ENCODE measurements around the gene COL11A1.
"Not testable (repeated sequence)": the region's sequence is repeated elsewhere in the genome, so short reads cannot be mapped to it uniquely, and the experiment has no call there.

Gene COL11A1

DNA sequence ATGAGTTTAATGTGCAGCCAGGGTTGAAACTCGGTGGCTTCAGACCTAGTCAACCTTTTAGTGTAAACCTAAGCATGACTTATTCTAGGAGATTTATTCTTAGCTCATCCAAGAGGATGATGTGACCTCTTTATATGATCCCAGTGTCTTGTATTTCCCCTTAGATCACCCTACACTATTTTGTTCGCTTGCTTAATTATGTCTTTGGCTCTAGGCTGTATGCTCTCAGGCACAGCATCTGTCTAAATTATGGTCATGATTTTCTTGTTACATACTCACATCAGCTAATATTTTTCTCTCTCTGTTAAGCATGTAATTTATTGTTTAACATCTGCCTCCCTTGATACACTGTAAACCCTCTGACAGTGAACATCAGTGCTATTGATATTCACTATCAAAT lies 19.1 kb downstream of the COL11A1 start:
- in situ Hi-C loops (cut with MboI; ENCODE audit: low pct_unique_long_range_greater_than_20kb, low sequenced_read_pairs): no loop called here
- no peak for DNase-seq

DNA sequence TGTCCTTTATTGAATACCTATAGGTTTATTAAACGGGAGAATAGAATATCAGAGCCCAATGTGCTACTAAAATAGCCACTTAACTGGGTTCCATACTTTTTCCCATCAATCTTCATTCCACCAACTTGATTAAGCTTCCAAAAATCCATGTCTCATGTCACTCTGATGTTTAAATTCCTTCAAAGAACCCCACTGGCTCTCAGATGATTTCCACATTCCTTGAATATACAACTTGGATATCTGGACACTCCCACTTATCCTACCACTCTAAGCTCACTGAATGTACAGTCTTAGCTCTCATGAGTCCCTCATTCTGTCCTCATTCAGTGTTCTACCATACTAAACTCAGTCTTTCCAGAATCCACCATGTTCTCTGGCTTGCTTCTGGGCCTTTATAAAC lies 21.1 kb downstream of the COL11A1 start:
- no peak for DNase-seq
- in situ Hi-C loops (cut with MboI; ENCODE audit: low pct_unique_long_range_greater_than_20kb, low sequenced_read_pairs): no loop called here

DNA sequence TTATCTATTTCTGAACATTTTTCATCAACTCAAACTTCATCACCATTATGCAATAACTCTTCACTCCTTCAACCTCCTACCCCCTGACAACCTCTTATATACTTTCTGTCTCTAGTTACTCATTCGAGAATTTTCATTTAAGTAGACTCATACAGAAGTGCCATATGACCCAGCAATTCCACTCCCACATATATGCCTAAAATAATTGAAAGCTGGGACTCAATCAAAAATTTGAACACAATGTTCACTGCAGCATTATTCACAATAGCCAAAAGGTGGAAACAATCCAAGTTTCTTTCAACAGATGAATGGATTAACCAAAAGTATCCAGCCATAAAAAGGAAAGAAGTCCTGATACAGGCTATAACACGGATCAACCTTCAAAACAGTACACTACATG lies 24.1 kb downstream of the COL11A1 start:
- no peak for DNase-seq
- in situ Hi-C loops (cut with MboI; ENCODE audit: low pct_unique_long_range_greater_than_20kb, low sequenced_read_pairs): no loop called here

DNA sequence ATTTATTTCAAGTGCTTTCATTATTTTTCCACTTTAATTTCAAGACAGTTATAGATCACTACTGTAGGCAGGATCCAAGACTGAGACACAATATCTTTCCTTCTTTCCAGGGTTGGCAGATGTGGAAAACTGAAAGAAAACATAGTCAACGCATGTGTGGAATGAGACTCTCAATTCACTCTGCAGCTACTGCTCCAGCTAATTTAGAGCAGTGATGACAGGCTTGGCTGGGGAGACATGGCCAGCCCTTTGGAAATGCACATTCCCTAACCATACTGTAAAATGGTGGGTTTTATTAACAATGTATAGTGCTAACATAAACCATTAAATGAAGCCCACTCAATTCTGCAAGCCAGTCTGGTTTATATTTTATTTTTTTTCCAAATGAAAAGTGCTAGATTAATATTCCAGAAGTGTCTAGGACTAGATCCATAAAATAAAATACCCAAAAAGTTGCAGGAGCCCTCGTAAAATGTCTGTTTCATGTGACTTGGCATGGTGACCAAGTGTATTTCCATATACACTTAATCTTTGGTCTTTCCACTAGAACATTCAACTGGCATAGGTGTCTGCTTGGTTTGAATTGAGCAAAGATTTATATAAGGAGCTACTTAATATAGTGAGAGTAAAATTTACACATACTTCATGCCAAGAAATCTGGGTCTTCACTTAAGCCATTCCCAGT lies 32.9 kb downstream of the COL11A1 start:
- DNase-seq: no peak
- in situ Hi-C loops (cut with MboI; ENCODE audit: low pct_unique_long_range_greater_than_20kb, low sequenced_read_pairs): no loop called here

DNA sequence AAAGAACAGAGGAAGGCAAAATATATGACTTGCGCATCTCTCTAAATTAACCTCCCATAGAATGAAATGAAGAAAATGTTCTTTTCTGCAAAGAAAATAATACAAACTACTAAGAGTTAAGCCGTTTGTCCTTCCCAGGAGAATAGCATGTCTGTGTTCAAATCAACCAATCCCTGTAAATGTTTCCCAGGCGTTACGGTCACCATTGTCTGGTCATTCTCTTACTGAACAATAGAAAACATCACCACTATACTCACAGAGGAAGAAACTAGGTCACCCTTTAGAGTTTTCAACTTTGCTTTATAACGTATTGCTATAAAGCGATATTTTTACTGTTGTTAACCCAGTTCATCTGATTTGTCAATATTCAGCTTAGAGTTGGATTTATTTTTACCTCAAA lies 34.1 kb downstream of the COL11A1 start:
- in situ Hi-C loops (cut with MboI; ENCODE audit: low pct_unique_long_range_greater_than_20kb, low sequenced_read_pairs): no loop called here

DNA sequence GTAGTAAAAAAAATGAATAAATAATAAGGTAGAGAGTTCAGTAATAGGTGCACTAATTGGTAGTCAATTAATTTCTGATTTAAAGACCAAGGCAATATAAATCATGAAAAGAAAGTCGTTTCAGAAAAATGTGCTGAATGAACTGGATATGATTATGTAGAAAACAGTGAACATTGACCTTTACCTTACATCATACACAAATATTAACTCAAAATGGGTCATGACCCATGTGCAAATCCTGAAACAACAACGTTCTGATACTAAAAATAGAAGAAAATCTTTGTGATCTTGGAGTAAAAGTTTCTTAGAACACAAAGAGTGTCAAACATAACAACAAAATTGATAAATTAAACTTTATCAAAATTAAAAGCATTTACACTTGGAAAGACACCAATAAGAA lies 39.1 kb downstream of the COL11A1 start:
- in situ Hi-C loops (cut with MboI; ENCODE audit: low pct_unique_long_range_greater_than_20kb, low sequenced_read_pairs): no loop called here
- no peak for DNase-seq

More for the DNA sequence above, 34.1 kb downstream of the COL11A1 start:
- DNase-seq: no peak

DNA sequence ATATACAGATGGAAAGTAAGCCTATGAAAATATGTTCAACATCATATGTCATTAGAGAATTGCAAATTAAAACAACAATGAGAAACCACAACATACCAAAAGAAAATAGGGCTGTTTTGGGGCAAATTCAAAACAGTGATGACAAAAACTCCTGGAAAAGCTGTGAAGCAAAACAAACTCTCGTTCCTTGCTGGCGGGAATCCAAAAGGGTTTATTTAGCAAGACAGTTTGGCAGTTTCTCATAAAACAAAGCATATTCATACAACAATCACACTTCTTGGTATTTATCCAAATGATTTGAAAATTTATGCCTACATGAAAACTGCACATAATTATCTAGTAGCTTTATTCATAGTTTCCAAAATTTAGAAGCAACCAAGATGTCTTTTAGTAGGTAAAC lies 44.4 kb downstream of the COL11A1 start:
- DNase-seq: no peak
- in situ Hi-C loops (cut with MboI; ENCODE audit: low pct_unique_long_range_greater_than_20kb, low sequenced_read_pairs): no loop called here

DNA sequence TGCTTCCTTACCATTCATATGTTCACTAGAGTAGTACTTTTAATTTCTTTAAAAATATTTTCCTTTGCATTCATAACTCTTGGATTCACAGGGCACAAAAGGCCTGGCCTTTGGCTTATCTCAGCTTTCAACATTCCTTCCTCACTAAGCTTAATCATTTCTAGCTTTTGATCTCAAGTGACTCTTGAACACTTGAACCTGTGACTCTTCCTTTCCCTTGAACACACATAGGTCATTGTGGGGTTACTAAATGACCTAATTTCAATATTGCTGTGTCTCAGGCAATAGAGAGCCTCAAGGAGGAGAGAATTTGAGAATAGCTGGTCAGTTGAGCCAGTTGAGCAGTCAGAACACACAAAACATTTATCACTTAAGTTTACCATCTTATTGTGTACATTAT lies 49.9 kb downstream of the COL11A1 start:
- no peak for DNase-seq
- in situ Hi-C loops (cut with MboI; ENCODE audit: low pct_unique_long_range_greater_than_20kb, low sequenced_read_pairs): no loop called here

DNA sequence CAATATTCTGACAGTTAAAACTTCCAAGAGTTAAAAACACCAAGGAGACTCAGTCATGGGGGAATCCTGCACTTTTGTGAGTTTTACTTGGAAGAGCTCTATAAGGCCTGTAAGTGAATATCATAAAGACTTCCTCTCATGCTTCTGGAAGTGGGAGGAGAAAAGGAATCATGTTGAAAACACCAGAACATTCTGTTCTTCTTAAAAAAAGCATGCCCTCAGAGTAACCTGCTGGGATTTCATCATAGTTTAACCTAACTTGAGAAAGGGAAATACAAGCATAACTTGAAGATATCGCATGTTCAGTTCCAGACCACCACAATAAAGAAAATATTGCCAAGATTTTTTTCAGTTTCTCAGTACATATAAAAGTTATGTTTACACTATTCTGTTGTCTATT lies 51.9 kb downstream of the COL11A1 start:
- in situ Hi-C loops (cut with MboI; ENCODE audit: low pct_unique_long_range_greater_than_20kb, low sequenced_read_pairs): no loop called here
- DNase-seq: no peak

DNA sequence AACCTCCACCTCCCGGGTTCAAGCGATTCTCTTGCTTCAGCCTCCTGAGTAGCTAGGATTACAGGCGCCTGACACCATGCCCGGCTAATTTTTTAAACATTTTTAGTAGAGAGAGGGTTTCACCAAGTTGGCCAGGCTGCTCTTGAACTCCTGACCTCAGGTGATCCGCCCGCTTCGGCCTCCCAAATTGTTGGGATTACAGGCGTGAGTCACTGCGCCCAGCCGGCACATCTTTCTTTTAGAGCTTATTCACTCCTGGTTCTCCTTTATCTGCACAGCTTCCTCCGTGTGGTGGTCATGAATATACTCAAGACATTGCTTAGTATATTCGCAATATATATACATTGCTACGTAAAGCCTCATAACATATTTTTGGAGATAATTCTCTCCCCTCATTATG lies 80.2 kb downstream of the COL11A1 start:
- in situ Hi-C loops (cut with MboI; ENCODE audit: low pct_unique_long_range_greater_than_20kb, low sequenced_read_pairs); DNase-seq: not testable (repeated sequence)

DNA sequence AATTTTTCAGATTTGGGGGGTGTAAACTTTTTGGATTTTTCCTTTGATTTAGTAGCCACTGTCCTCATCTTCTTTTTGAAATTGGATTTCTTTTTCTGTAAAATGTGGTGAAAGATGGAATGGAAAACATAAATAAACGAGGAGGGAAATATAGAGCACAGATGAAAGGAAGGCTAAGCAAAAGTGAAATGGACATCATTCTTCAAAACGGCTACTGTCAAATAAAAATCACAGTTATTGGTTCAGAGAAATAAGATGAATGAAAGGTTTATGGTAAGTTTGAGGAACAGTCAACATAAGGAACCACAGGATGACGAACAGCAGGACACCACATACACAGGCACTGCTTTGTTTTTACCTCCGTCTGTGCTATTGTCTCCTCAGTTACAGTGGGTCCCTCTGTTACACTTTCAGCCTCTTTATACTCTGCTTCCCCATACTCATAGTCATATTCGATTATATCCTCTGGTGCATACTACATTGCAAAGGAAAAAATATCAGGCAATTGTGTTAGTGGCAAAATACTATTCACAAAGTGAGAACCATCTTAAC lies 82.4 kb downstream of the COL11A1 start:
- no peak for DNase-seq
- in situ Hi-C loops (cut with MboI; ENCODE audit: low pct_unique_long_range_greater_than_20kb, low sequenced_read_pairs): no loop called here

DNA sequence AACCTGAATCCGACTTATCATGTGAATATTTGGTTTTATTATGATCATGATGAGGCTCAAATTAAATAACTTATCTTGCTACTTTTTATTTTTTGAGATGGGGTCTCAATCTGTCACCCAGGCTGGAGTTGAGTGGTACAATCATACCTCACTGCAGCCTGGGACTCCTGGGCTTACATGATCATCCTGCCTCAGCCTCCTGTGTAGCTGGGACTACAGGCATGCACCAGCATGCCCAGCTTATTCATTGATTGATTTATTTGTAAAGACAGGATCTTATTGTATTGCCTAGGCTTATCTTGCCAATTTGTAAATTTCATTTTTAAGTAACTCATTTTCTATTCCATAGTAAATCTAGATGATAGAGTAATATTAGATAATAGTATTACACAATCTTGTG lies 84.3 kb downstream of the COL11A1 start:
- in situ Hi-C loops (cut with MboI; ENCODE audit: low pct_unique_long_range_greater_than_20kb, low sequenced_read_pairs): no loop called here
- no peak for DNase-seq

DNA sequence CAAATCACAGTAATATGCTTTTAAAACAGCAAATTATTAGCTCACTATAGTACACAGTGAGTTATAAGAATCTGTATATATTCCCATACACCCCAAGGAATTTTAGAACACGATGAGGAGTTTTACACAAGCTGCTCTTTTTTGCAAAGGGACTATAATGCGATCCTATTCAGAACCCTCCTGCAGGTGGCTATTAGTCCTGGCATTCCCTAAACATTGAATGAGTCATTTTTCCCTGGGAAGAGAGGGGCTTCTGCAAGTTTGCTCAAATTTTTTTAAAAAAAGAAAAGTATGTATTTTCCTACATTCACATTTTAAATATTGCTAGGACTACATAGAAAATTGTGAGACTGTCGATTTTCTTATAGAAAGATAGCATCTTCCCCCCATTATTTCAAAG lies 106.3 kb downstream of the COL11A1 start:
- no peak for DNase-seq
- in situ Hi-C loops (cut with MboI; ENCODE audit: low pct_unique_long_range_greater_than_20kb, low sequenced_read_pairs): no loop called here

DNA sequence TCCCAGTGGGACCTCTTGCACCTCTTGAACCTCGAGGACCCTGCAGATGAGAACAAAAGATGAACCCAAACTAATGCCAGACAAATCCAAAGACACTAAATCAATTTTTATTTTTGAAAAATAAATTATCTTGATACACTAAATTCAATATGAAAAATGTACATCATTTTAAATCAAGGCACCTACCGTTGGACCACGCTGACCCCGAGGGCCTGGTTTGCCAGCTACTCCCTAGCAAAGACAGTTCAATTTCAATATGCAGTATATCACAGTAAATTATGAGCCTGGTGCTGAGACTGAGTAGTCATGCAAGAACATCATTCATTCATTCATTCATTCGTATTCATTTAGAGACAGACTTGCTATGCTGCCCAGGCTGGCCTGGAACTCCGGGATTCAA lies 129.4 kb downstream of the COL11A1 start:
- in situ Hi-C loops (cut with MboI; ENCODE audit: low pct_unique_long_range_greater_than_20kb, low sequenced_read_pairs): no loop called here
- no peak for DNase-seq

DNA sequence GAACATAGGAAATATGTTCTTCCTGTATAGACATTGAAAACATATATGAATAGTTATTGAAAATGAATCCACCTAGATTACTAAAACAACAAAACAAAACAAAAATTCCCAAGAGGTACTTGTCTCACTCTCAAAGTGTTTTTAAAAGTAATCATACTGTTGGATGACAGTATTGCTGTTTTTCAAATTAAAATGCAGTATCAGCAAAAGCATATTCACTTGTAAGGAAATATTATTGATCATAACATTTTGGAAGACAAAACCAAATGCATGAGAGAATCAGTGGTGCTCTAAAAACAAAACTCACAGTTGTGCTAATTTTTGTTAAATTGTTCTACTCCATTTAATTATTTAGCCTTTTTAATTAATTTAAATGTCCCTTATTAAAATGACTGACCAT lies 131.0 kb downstream of the COL11A1 start:
- in situ Hi-C loops (cut with MboI; ENCODE audit: low pct_unique_long_range_greater_than_20kb, low sequenced_read_pairs): no loop called here
- no peak for DNase-seq

DNA sequence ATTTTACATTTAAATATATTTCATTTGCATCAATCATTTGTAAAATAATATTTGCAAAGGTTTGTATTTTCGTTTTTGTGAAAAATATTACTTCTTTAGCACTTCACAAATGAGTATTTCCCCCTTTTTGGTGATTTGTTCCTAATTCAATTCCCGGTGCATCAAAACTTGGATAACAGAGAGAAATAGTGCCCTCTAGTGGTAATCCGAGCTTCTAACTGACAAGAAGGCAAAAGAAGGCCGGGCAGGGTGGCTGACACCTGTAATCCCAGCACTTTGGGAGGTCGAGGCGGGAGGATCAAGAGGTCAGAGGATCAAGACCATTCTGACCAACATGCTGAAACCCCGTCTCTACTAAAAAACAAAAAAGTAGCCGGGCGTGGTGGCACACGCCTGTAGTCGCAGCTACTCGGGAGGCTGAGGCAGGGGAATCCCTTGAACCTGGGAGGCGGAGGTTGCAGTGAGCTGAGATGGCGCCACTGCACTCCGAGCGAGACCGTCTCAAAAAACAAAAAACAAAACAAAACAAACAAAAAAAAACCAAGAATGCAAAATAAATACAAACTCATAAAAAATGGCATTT lies 137.7 kb downstream of the COL11A1 start:
- in situ Hi-C loops (cut with MboI; ENCODE audit: low pct_unique_long_range_greater_than_20kb, low sequenced_read_pairs): no loop called here
- DNase-seq: peak; percentile 49

DNA sequence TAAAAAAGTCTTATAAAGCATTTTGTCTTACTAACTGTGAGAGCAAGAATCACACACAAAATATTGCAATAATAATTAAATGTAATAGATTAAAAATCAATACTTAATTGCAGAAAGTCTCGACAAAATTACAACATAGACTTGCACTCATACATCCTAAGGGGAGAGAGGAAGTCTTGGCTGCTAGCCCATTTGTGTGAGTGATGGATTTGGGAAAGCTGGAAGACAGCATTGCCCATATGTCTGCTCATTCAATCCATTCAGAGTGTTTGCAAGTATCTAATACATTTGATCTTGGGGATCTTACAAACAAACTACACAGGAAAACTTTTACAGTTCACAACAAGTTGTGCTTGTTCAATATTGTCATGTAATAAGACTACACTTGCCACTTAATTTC lies 140.5 kb downstream of the COL11A1 start:
- in situ Hi-C loops (cut with MboI; ENCODE audit: low pct_unique_long_range_greater_than_20kb, low sequenced_read_pairs): no loop called here
- DNase-seq: no peak

DNA sequence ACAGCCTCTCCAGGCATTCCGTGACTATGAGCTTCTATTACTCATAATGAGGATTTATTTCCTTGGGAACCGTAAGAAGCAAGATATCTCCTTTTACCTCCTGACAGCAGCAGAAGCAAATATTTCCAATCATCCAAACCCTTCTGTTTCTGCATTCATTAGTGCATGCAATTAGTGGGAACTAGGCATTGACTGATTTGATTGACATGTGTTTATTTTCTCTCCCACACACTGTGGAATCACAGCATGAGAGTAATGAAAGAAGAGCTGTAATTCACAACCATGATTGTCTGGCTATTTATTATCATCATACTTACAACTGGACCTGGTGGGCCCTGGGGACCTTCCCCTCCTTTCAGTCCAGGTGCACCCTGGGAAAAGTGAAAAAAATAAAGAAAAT lies 146.8 kb downstream of the COL11A1 start:
- no peak for DNase-seq
- in situ Hi-C loops (cut with MboI; ENCODE audit: low pct_unique_long_range_greater_than_20kb, low sequenced_read_pairs): no loop called here

DNA sequence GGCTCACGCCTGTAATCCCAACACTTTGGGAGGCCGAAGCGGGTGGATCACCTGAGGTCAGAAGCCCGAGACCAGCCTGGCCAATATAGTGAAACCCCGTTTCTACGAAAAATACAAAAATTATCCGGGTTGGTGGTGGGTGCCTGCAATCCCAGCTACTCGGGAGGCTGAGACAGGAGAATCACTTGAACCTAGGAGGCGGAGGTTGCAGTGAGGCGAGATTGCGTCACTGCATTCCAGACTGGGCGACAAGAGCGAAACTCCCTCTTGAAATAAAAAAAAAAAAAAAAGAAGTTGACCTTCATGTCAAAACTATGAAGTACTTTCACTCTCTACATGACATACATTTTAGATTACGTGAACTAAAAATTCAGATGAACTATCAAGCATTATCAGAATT lies 153.7 kb downstream of the COL11A1 start:
- no peak for DNase-seq
- in situ Hi-C loops (cut with MboI; ENCODE audit: low pct_unique_long_range_greater_than_20kb, low sequenced_read_pairs): no loop called here

DNA sequence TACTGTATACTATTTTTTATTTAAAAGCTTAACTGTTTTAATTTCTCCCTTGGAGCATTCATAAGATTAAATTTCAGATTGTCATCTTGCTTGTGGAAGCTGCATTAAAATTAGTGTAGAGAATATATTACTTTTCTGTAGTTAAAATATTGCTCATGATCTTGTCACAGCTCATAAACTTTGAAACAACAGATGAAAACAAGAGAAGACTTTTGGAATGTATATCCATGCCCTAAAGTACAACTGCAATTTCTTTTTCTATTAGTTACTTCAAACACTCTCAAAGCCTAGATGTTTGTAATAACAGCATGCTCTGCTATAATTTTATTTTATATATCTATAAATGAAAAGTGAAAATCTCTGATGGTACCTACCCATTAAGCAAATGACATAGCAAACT lies 155.9 kb downstream of the COL11A1 start:
- in situ Hi-C loops (cut with MboI; ENCODE audit: low pct_unique_long_range_greater_than_20kb, low sequenced_read_pairs): no loop called here
- DNase-seq: no peak

DNA sequence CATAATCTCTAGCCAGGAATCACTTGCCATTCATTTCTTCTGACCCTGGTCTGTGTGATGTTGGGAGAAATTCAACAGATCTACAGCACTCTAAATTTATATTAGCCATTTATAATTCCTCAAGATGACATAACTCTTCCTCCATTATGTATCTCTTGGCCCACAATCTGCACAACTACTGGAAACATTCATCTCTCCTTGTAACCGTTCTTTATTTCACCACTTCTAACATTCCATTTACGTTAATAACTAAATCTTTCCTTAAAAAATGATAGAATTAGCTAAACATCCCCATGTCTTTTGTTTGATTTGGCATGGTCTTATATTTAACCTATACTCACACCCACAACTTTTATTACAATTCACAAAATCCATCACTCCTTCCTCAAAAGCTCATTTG lies 166.0 kb downstream of the COL11A1 start:
- no peak for DNase-seq
- in situ Hi-C loops (cut with MboI; ENCODE audit: low pct_unique_long_range_greater_than_20kb, low sequenced_read_pairs): no loop called here

Measured in KBM-7 (cell line).